HS-27A (cell line): Measurements from ENCODE around the gene ARHGAP24.

ENCODE experiments used
- DNase-seq: peaks from one replicate; pipeline ENCODE4 v3.0.0-alpha.2; 2012; ENCODE audit warnings: low read depth, missing footprints

The ARHGAP24 gene

DNA sequence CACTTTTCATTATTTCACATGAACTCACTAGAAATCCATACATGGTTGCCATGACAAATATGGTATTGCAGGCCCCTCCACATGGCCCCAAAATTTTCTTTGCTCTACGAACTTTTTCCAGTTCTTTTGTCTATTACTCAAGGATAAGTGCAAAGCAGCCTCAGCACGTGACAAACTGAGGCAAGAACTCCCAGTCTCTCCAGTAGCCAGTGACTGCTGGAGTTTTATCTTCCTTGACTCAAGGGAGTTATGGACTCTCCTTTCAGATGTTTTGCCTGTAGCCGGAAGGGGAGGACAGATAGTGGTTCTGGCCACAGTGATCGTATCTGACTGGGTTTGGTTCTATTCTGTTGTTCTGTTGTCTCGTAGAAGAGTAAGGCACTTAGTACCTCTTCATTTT, 105.5 kb downstream of the ARHGAP24 start:
- no peak for DNase-seq

DNA sequence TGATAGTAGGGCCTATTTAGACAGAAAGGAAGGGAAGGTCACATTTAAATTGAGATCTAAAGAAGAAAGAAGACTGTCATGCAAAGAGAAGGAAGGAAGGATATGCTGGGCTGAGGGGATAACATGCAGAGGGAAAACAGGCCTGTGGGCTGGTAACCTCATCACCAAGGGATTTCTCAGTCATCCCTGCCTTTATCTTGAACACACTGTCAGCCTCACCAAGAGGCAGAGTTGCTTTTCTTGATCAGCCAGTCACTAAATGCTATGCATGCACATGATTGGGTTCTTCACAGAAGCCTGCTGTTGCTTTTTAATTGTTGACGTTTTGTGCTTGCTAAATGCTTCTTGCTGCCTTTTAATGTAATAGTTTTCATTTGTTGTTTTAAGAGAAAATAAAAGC, 113.0 kb downstream of the ARHGAP24 start:
- DNase-seq: no peak

DNA sequence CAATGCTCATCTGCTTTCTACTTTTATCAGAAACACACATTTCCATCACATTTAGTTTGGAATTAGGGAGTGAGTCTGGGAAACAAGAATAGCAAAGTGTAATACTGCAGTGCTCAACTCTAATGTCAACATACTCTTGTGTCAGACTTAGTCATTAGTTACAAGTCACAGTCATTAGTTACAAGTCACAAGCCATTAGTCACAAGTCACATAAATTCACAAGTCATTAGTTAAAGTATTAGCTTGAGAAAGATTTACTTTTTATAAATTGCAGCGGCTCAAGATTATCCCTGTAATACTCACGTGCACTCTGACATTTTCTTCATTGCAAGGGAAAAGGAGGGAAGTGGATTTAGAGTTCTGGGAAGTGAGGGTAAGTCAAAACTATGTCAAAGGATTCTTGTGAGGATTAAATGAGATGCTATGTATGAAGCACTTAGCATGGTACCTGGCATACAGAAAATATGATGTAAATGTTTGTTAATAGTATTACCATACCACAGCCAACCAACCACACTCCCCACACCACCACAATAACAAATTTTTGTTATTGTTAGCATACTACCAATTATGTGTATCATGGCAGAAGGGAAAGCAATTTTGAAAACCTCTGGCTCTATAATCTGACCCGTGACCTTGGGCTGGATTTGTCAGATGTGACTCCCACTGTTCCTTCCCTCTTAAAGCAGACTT, 116.6 kb downstream of the ARHGAP24 start:
- no peak for DNase-seq

DNA sequence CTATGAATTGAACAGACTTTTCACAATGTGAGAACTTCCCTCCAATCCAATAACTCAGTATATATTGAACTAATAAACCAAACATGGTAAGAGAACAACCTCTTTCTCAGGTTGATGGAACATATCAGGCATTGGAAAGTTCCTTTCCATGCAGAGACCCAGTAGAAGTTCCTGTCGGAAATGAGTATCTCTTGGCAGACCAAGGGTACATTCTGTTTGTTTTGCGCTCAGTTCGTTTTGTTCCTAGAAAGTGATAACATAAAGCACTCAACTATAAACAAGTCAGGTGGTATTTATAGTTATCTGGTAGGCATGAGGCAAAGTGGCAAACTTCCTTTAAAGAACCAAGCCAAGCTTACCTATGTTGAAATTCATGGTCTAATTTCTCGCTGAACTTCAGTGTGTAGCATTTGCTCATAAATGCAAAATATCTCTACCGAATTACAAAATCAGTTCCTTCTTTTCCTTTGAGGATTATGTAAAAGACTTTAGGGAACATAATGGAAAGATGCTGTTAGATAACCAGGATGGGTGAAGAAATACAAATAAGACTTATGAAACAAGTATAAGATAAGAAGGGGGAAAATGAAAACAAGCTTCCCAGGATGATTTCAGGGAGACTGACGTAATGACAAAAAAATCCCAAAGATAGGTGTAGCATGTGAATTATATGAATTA, 120.3 kb downstream of the ARHGAP24 start:
- no peak for DNase-seq

DNA sequence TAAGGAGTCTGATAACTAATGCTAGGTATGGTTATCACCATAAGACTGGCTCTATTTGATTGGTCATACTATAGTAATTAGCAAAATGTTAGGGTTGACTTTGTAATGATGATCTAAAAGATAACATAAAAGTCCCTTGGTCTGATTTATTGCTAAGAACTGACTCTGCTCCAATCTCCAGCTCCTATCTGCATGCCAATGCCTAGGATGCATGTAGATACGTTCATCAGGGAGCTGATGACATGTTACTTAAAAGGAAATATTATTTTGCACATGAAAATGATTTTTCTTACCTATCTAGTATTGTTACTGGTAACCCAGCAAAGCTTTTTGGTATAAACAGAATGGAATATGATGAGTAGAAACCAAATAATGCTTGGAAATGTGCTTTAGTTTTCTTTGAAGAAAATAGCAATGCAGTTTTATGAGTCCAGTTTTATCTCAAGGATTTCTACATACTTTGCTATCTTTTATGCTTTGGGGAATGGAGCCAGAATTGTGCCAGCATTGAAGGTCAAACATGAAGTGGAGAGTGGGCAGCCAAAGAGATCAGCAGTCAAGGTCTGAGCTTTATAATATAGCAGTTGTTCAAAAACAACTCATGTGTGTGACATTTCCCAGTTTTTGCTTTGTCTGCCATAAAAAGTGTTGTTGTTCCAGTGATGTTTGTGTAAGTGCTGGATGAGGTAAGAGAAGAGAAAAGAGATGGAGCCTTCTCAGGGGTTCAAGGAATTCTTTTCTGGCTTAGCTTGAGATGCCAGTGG, 121.0 kb downstream of the ARHGAP24 start:
- no peak for DNase-seq

DNA sequence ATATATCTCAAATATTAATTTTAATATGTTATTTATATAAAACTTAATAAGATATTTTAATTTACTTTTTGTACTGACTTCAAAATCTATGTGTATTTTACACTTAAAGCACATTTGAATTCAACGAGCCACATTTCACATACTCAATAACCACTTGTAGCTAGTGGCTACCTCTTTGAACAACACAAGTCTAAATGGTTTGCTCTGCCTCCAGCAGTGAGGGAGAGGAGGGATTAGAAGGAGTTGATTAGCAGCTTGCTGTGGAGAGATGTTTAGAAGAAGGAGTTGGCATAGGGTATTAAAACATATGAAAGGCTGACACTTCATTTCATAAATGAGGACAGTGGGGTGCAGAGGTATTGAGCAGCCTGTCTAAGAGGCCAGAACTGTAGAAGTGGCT, 124.0 kb downstream of the ARHGAP24 start:
- no peak for DNase-seq

DNA sequence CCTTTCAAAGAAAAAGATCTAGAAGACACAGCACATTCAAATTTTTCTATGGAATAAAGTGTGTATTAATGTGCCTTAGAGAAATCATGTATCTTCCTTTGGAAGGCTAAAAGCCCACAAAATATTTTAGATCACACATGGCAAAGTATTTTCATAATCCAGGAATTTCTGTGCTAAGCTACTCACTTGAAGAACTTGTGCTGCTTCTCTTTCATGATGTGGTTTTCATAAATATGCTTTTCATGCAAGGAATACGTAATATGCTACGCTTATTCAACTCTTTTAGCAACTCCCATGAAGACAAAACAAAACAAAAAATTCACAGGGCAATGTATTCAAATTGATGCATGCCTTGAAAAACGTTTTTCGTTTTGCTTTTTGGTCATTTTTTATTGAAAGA, 125.6 kb downstream of the ARHGAP24 start:
- no peak for DNase-seq

DNA sequence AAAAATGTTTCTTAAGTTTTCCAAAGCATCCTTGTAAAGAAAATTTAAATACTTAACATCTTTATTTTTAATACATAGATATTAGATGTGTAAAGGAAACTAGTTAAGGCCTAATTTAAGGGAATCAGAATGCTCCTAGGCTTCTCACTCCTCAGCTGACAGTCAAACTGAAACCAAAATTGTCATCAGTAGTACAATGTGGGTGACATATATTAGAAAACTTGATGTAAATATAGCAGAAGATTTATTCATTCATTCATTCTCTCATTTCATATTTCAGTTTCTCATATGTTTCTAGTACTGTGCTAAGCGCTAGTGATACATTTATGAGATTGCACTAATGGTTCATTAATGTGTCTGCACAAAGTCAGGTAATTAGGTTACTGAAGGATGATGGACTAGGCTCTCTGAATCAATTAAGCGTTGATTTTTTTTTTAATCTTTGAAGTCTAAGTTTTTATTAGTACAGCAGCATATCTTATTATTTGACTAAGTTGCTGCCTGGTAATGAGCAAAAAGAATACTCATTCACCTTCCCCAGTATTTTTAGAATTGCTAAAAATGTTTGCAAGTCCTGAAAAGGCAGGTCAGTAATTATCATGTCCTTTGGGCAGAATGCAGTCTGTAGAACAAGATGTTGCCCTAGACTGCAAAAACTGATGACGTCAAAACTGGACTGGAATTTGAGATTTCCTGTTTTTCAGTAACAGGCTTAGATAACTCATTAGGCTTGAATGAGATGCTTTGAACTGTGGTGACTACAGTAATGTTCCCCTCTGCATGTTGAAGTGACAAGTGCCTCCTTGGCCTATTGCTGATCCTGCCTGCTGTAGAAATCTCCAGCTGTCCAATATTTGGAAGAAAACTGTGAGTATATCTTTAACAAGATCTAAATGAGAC, 128.7 kb downstream of the ARHGAP24 start:
- DNase-seq: no peak

DNA sequence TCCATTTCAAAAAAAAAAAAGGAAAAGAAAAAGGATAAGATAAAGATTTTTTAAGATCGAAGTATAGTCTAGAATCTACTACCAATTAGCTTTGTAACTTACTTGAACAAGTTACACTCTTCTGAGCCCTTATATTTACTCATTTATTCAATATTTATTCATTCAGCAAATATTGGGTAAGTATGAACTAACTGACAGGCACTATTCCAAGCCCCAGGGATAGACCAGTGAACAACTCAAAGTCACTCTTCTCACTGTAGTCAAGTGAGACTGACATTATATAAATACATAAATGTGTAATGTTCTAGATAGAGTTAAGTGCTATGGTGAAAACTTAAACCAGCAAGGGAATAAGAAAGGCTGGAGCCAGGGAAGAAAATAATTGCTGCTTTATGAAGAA, 131.6 kb downstream of the ARHGAP24 start:
- no peak for DNase-seq

DNA sequence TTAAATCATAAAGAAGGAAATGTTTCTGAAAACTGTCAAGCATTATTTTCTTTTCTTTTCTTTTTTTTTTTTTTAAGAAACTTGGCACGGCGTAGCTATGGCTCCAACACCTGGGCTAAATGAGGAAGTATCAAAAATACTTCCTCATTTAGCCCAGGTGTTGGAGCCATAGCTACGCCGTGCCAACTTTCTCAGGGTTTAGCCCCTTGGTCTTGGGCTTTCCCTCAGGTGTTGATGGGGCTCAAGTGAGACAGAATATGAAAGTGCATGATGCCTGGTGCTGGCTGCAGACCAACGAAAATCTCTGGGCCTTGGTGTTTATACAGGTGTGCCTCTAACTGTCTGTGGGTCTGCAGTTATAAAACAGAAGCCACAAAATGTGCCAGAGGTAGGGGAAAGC, 132.7 kb downstream of the ARHGAP24 start:
- DNase-seq: no peak

DNA sequence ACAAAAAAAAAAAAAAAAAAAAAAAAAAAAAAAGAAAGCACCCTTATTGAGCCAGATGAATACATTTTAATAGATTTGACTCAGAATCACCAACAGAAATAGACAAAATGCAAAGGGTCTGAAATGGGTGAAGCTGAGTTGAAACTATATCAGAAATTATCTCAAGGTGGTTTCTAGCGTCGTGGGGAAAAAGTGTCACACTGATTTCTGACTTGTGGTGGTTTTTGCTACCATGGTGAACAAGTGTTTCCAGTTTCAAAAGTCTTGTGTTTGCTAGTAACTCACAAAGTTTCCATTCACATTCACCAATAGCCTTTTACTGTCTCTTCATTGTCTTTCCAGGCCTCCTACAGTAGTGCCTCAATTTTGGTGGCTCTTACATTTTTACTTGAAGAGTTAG, 135.5 kb downstream of the ARHGAP24 start:
- no peak for DNase-seq

DNA sequence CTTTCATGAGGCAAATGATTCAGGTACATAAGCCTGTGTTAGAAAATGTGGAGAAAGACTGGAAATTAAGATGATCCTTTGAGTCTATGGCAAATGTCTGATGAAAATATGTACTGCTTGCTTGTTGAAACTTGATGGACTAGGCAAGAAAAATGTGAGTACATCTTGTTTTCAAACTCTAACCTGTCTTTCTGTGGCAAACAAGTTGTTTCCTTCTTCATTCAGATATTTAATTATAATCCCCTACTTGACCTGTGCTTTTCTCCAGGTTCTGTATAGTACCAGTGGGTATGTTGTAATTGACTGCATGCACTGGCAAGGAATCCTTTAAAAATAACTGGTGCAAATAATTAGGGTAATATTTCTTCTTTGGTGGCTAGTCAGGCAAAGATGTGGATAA, 136.7 kb downstream of the ARHGAP24 start:
- DNase-seq: no peak

DNA sequence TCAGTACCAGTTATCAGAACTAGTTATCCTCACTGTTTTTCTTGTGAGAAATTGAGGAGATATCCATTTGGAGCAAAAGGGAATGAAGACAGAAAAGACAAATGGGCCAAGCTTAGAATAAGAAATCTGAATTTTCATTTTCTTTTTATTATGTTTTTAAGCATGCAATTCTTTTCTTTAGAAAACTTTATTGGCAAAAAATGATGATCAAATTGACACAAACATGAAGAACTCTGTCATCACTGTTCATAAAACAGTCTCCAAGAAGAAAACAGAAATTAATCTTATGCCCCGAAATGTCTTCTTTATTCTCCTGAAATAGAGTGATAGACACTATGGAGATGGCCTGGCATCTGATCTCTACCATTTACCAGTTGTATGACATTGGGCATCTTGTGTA, 139.0 kb downstream of the ARHGAP24 start:
- DNase-seq: no peak

DNA sequence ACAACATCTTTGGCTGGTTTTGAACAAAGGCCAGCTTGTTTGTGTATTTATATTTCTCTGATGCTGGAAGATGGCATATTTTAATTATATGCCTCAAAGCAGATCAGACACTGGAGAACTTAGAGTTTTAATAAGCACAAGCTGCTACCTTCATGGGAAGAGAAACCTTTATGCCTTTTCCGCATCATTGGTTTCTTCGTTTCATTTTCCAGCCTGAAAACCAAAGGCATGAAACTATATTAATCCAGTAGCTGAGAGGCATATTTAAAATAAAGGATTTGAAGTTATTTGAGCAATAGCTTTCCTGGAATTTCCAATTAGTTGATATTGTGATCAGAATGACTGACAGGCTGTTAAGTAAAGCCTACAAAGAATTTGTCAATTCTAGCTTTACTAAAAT, 141.0 kb downstream of the ARHGAP24 start:
- no peak for DNase-seq

DNA sequence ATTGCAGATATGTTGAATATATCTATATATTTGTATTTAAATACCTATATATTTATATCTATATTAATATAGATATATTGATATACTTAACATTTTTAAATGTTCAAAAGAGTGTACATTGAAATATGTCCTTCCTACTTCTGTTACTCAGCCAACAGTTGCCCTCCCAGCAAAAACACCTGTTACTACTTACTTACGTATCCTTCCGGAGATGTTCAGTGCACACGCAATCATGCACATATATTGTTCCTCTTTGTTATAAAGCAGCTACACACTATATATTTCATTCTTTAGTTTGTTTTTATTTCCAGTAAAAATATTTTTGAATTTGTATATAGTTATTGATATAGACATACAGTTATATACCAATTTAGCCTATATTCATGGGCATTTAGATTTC, 142.3 kb downstream of the ARHGAP24 start:
- DNase-seq: no peak

DNA sequence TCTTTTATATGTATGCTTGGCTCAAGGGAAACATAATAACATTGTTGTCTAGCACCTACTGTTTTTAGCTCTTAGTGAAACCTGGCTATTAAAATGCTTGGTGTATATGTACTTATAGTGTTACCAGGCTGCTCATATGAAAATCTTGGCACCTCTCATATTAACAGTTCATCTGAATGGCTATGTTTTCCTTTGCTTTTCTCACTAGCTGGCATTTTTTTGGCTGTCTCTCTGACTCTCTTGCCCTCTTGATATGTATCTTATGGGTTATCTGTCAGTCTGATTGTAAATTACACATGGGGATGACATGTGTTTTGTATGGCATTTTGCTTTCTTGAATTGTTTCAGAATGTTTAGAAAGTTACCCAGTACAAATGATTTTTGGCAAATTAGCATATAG, 158.0 kb downstream of the ARHGAP24 start:
- DNase-seq: no peak

DNA sequence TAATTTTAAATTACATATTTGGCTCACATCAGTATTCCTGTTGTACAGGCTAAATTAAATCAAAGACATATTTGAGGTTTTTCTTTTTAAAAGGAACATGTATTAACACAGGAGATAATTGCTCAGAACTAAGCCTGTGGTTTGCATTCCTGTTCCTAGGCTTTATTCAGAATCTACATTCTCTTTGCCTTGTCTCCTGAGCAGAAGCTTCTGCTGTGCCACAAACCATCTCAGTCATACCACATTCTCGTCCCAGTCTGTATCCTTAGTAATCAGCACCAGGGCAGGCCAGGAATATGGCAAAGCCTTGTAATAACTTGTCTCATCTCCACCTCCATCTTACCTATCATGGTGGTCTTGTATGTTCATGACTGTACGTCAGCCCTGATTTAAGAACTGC, 162.8 kb downstream of the ARHGAP24 start:
- DNase-seq: no peak

DNA sequence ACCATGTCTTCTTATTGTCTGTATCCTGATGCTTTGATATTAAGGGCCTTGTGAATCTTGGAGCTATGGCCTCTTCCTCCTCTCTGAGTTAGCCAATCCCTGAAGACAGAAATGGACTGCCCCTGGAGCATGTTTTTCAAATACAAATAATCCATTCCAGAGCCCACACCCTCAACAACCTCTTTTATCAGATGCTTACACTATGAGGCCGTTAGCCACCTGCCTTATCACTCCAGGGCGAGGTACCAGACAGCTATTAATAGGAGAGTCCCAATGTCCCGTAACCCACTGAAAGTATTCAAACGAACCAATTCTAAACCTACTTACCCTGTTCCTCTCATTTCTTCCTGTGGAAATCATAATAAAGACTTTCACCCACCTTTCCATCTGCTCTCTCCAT, 165.0 kb downstream of the ARHGAP24 start:
- no peak for DNase-seq

DNA sequence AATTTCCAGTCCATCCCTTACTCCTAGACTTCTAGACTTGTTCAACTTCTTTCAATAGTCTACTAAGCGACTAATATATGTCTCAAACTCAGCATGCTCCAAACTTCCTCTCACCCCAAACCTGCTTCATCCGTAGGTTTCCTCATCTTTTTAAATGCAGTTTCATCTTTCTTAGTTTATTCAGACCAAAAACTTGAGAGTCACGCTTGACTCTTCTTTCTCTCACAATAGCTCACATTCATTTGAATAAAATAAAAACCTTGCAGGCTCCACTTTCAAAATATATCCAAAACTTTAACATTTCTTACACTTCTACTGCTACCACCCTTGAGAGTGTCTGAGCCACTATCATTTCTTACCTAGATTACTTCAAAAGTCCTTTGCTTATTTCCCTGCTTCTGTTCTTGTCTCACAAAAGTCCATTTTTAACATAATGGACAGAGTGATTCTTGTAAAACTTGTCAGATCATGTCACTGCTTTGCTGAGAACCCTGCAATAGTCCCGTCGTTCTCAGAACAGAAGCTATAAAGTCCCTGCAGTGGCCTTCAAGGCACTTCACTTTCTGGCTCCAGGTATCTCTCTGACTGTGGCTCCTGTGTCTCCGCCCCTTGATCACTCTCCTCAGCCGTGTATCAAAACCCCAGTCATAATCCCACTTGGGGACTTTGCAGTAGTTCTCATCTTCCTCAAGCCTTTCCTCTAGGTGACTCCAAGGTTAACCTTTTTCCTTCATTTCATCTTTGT, 167.6 kb downstream of the ARHGAP24 start:
- DNase-seq: no peak

DNA sequence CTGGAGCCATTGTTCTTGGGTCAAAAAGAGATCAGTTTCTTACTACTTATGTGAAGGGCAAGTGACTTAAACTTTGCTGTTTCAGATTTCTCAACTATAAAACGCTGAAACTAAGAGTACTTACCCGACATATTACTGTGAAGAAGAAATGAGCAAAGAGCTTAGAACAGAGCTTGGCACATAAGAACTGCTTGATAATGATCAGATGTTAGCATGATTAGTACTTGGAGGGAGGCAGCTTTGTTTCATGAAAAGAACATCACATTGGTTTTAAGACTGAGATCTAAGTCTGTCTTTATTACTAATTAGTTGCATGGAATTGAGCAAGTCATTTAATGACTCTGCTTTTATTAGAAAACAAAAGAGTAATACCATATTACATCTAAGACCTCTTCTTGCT, 169.1 kb downstream of the ARHGAP24 start:
- no peak for DNase-seq

DNA sequence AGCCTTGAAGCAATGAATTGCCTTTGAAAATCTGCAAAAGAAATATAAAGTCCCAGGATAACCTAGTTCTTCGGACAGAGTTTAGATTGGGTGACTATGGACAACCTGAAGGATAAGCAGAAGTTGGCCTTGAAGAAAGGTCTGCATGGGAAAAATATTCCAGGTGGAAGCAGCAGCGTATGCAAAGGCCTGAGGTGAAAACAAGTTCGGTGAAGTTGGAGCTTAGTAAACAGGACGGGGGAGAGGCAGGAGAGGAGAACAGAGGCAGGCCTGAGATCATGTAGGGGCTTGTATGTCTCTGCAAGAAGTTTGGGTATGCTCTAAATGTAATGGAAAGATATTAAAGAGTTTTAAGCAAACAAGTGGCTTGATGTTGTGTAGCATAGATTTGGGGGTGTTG, 176.0 kb downstream of the ARHGAP24 start:
- no peak for DNase-seq
